Keratinocyte (primary cell): ENCODE measurements around the gene SORL1. TPM values are rescaled to one million over a fixed set of nuclear protein-coding genes. Genes with fewer than 3 reads are reported as not detected.

Experiments used
- DNase-seq: peaks from one replicate; pipeline ENCODE4 v3.0.0-alpha.2; 2011; ENCODE audit warnings: low read depth, missing footprints, low spot score
- FAIRE-seq: peaks from 2 replicates; lab custom pipeline; 2011; peaks lifted over from hg19 to GRCh38; lab: Jason Lieb, UNC
- H2AFZ ChIP-seq: 2 replicates; pipeline ENCODE4 v1.6.0; 2012; ENCODE audit warnings: low read length, control low read depth, inconsistent platforms; ENCODE audit not compliant: control insufficient read depth
- H3K27ac ChIP-seq: 2 replicates; pipeline ENCODE4 v1.5.1; 2011; ENCODE audit warnings: low read length; ENCODE audit not compliant: control insufficient read depth, insufficient read depth
- H3K27me3 ChIP-seq: 3 replicates; pipeline ENCODE4 v1.6.0; 2011; ENCODE audit warnings: low read length; ENCODE audit not compliant: control insufficient read depth, insufficient read depth; ENCODE audit errors: extremely low read depth
- H3K36me3 ChIP-seq, 2 experiments: 2 replicates in 1 of 2; 3 replicates in 1 of 2; pipeline ENCODE4 v1.5.1; 2011; ENCODE audit warnings: low read length in 2 of 2, mild to moderate bottlenecking in 1 of 2; ENCODE audit not compliant: control insufficient read depth in 2 of 2, insufficient read depth in 2 of 2; ENCODE audit errors: extremely low read depth in 1 of 2
- H3K4me1 ChIP-seq: 3 replicates; pipeline ENCODE4 v1.5.1; 2011; ENCODE audit warnings: low read length; ENCODE audit not compliant: control insufficient read depth, insufficient read depth; ENCODE audit errors: extremely low read depth
- H3K4me2 ChIP-seq: 3 replicates; pipeline ENCODE4 v1.6.0; 2011; ENCODE audit warnings: low read depth, low read length; ENCODE audit not compliant: control insufficient read depth, insufficient read depth; ENCODE audit errors: extremely low read depth
- H3K4me3 ChIP-seq, 3 experiments: fragments of 200-600 bp in 1 of 3; sonication (generic) in 1 of 3; 2 replicates in 2 of 3; 3 replicates in 1 of 3; pipeline ENCODE4 v1.5.1; 2011 to 2016; ENCODE audit warnings: low read length in 3 of 3, mild to moderate bottlenecking in 3 of 3, control low read depth in 2 of 3, inconsistent platforms in 1 of 3, low read depth in 1 of 3, mixed read lengths in 1 of 3, mixed run types in 1 of 3, moderate library complexity in 1 of 3; ENCODE audit not compliant: control insufficient read depth in 2 of 3, insufficient read depth in 2 of 3; ENCODE audit errors: extremely low read depth in 1 of 3
- H3K79me2 ChIP-seq: 2 replicates; pipeline ENCODE4 v1.6.0; 2012; ENCODE audit warnings: low read length; ENCODE audit not compliant: control insufficient read depth, insufficient read depth
- H3K9ac ChIP-seq: 3 replicates; pipeline ENCODE4 v1.6.0; 2011; ENCODE audit warnings: low read length; ENCODE audit not compliant: control insufficient read depth, insufficient read depth; ENCODE audit errors: extremely low read depth
- H3K9me1 ChIP-seq: 3 replicates; pipeline ENCODE4 v1.6.0; 2011; ENCODE audit warnings: low read length; ENCODE audit not compliant: control insufficient read depth, insufficient read depth; ENCODE audit errors: extremely low read depth
- H3K9me3 ChIP-seq: 2 replicates; pipeline ENCODE4 v1.5.1; 2012; ENCODE audit warnings: low read depth, low read length; ENCODE audit not compliant: control insufficient read depth
- H4K20me1 ChIP-seq: 3 replicates; pipeline ENCODE4 v1.6.0; 2011; ENCODE audit warnings: low read length; ENCODE audit not compliant: control insufficient read depth, insufficient read depth; ENCODE audit errors: extremely low read depth
- CTCF ChIP-seq, 3 experiments: IDR thresholded peaks in 1 of 3; conservative IDR thresholded peaks in 1 of 3; optimal IDR thresholded peaks in 1 of 3; 2 replicates in 2 of 3; 3 replicates in 1 of 3; pipeline versions ENCODE3 to v1.5.1; 2011; ENCODE audit warnings: low read length in 3 of 3, mild to moderate bottlenecking in 3 of 3, moderate library complexity in 2 of 3, control low read depth in 1 of 3, inconsistent platforms in 1 of 3; ENCODE audit not compliant: insufficient read depth in 2 of 3; ENCODE audit errors: extremely low read depth in 1 of 3
- EZH2 ChIP-seq: IDR thresholded peaks from one replicate; pipeline ENCODE4 v1.6.1; 2012; ENCODE audit warnings: inconsistent platforms, mild to moderate bottlenecking, low read length, moderate library complexity
- dilution Hi-C: fragments of 300-500 bp; cut with MboI; formaldehyde crosslinking; loops from one replicate; pipeline ENCODE4 v1.7.0; 2020; ENCODE audit warnings: low sequenced_read_pairs; ENCODE audit not compliant: extremely low pct_ligation_motif_present
- polyA plus RNA-seq, 5 experiments: library from polyadenylated mRNA; depleted of rRNA in 3 of 5; stranded (reverse) in 3 of 5; stranded (forward) in 1 of 5; unstranded in 1 of 5; fragments of >200 nt; gene quantifications; 1 replicate in 1 of 5; 2 replicates in 3 of 5; 3 replicates in 1 of 5; pipeline versions ENCODE4 v1.2.1 to v1.2.3, GENCODE V29; 2011 to 2012; ENCODE audit warnings: missing spikeins in 2 of 5, low read depth in 1 of 5, low replicate concordance in 1 of 5

Gene SORL1
- polyA plus RNA-seq, 1 donor (not counting 4 experiments of a cell fraction or from before 2014, with no cell fraction given), result 38.9 TPM

GRCh38 chr11:121412000-121412587 is 40.0 kb upstream of the SORL1 start:
- DNase-seq, result no peak
- Histone ChIP-seq H3K27me3 (no peaks in the 10 kb centered on the region), H3K4me3 (no peak overlapping the region), H3K9ac (no peak overlapping the region), H3K4me1 (peaks cover 7% of the 10 kb centered on the region), H3K4me2 (no peak overlapping the region), H3K9me3 (no peaks in the 10 kb centered on the region), H3K27ac (no peak overlapping the region), H3K36me3 (no peaks in the 10 kb centered on the region), H3K79me2 (no peaks in the 10 kb centered on the region), H4K20me1 (no peaks in the 10 kb centered on the region), H2AFZ (no peak overlapping the region), H3K9me1 (no peaks in the 10 kb centered on the region)
- FAIRE-seq, result no peak
- no peak for TF ChIP-seq CTCF (optimal IDR thresholded peaks at IDR 0.05 in 1 of 3, IDR thresholded peaks at IDR 0.05 in 1 of 3, conservative IDR thresholded peaks at IDR 0.05 in 1 of 3; ENCODE audit: extremely low read depth in 1 of 3, insufficient read depth in 2 of 3, low read length in 3 of 3)
- no peak for TF ChIP-seq EZH2
- dilution Hi-C loops, result no loop called here

- FAIRE-seq, result no peak
- no peak overlapping the region for H3K27ac ChIP-seq
- H3K36me3 ChIP-seq, result no peaks in the 10 kb centered on the region
- no peaks in the 10 kb centered on the region for H3K27me3 ChIP-seq
- no peak overlapping the region for H3K9ac ChIP-seq
- DNase-seq, result no peak
- no peak overlapping the region for H3K4me3 ChIP-seq
- peaks cover 11% of the 10 kb centered on the region for H3K4me1 ChIP-seq
- dilution Hi-C loops, result no loop called here
- TF ChIP-seq EZH2 (no peak), CTCF (optimal IDR thresholded peaks at IDR 0.05 in 1 of 3, IDR thresholded peaks at IDR 0.05 in 1 of 3, conservative IDR thresholded peaks at IDR 0.05 in 1 of 3; ENCODE audit: extremely low read depth in 1 of 3, insufficient read depth in 2 of 3, low read length in 3 of 3) (no peak)
- H3K9me3 ChIP-seq, result no peaks in the 10 kb centered on the region
- no peaks in the 10 kb centered on the region for H3K9me1 ChIP-seq
- no peaks in the 10 kb centered on the region for H4K20me1 ChIP-seq
- H3K4me2 ChIP-seq, result no peak overlapping the region
- H3K79me2 ChIP-seq, result no peaks in the 10 kb centered on the region
- H2AFZ ChIP-seq, result no peak overlapping the region
These were observed 39.3 kb upstream of the SORL1 start for GRCh38 chr11:121412711-121413415.
